ENCODE measurements around the gene CFAP20DC. TPM values are rescaled to one million over a fixed set of nuclear protein-coding genes. Genes with fewer than 3 reads are reported as not detected.
"Not testable (repeated sequence)": the region's sequence is repeated elsewhere in the genome, so short reads cannot be mapped to it uniquely, and the experiment has no call there.

Gene CFAP20DC
- total and polyA plus RNA-seq, 4 experiments from 2014 or later, result 0.07 to 0.50 (median 0.26) TPM

GRCh38 chr3:58698246-58698645 is 351.6 kb downstream of the CFAP20DC start:
- Mint-ChIP-seq H3K4me1 (no peaks in the 10 kb centered on the region), H3K4me3 (no peak overlapping the region), H3K9me3 (peaks cover 0 to 3% (median 0%) of the 10 kb centered on the region in 8 donors), H3K36me3 (no peaks in the 10 kb centered on the region), H3K27ac (no peak overlapping the region), H3K27me3 (peaks cover 0 to 2% of the 10 kb centered on the region in 2 donors)
- intact Hi-C loops (cut with micrococcal nuclease), result no loop called here
- ChIA-PET CTCF (ENCODE audit: partially characterized antibody) (no interaction called here), POLR2A (ENCODE audit: partially characterized antibody) (no interaction called here)
- Histone ChIP-seq H3K27ac (ENCODE audit: low read depth, low read length) (no peak overlapping the region), H3K4me1 (ENCODE audit: insufficient read depth, low read length) (no peaks in the 10 kb centered on the region), H3K36me3 (ENCODE audit: insufficient read depth, low read length) (no peaks in the 10 kb centered on the region), H3K9me3 (ENCODE audit: control insufficient read depth in 1 of 2, low read length in 2 of 2) (no peaks in the 10 kb centered on the region), H3K27me3 (ENCODE audit: insufficient read depth, low read length) (no peaks in the 10 kb centered on the region), H3K4me3 (ENCODE audit: low read length in 2 of 2) (no peak overlapping the region)
- DNase-seq, result no peak

DNA sequence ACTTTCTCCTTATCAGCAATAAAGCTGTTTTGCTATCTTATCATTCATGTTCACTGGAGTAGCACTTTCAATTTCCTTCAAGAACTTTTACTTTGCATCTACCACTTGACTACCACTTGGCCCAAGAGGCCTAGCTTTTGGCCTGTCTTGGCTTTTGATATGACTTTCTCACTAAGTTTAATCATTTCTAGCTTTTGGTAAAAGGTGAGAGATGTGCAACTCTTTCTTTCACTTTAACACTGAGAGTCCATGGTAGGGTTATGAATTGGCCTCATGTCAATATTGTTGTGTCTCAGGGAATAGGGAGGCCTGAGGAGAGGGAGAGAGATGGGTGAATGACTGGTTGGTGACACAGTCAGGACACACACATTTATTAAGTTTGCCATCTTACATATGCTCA is 352.3 kb downstream of the CFAP20DC start:
- no peaks in the 10 kb centered on the region for H3K36me3 ChIP-seq (ENCODE audit: insufficient read depth, low read length)
- no peaks in the 10 kb centered on the region for H3K27me3 ChIP-seq (ENCODE audit: insufficient read depth, low read length)
- CTCF ChIA-PET (ENCODE audit: partially characterized antibody), result no interaction called here
- intact Hi-C loops (cut with micrococcal nuclease), result no loop called here
- H3K9me3 ChIP-seq (ENCODE audit: control insufficient read depth in 1 of 2, low read length in 2 of 2), result no peaks in the 10 kb centered on the region
- Mint-ChIP-seq H3K27me3 (peaks cover 0 to 2% of the 10 kb centered on the region in 2 donors), H3K4me1 (no peaks in the 10 kb centered on the region), H3K27ac (no peak overlapping the region), H3K4me3 (no peak overlapping the region), H3K36me3 (no peaks in the 10 kb centered on the region), H3K9me3 (peaks cover 0 to 4% (median 2%) of the 10 kb centered on the region in 8 donors)
- no peak for DNase-seq
- H3K27ac ChIP-seq (ENCODE audit: low read depth, low read length), result no peak overlapping the region
- POLR2A ChIA-PET (ENCODE audit: partially characterized antibody), result no interaction called here
- no peaks in the 10 kb centered on the region for H3K4me1 ChIP-seq (ENCODE audit: insufficient read depth, low read length)
- no peak overlapping the region for H3K4me3 ChIP-seq (ENCODE audit: low read length in 2 of 2)

DNA sequence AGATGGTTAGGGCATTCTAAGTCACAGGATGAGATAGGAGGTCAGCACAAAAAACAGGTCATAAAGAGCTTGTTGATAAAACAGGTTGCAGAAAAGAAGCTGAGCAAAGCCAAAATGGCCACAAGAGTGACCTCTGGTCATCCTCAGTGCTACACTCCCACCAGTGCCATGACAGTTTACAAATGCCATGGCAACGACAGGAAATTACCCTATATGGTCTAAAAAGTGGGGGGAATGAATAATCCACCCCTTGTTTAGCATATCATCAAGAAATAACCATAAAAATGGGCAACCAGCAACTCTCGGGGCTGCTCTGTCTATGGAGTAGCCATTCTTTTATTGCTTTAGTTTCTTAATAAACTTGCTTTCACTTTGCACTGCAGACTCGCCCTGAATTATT is 353.0 kb downstream of the CFAP20DC start:
- CTCF ChIA-PET (ENCODE audit: partially characterized antibody); POLR2A ChIA-PET (ENCODE audit: partially characterized antibody); H3K27me3 Mint-ChIP-seq: not testable (repeated sequence)

GRCh38 chr3:58696093-58696492 is 353.7 kb downstream of the CFAP20DC start:
- Histone ChIP-seq H3K4me1 (ENCODE audit: insufficient read depth, low read length) (no peaks in the 10 kb centered on the region), H3K36me3 (ENCODE audit: insufficient read depth, low read length) (no peaks in the 10 kb centered on the region), H3K4me3 (ENCODE audit: low read length in 2 of 2) (no peak overlapping the region), H3K27ac (ENCODE audit: low read depth, low read length) (no peak overlapping the region), H3K9me3 (ENCODE audit: control insufficient read depth in 1 of 2, low read length in 2 of 2) (no peaks in the 10 kb centered on the region), H3K27me3 (ENCODE audit: insufficient read depth, low read length) (no peaks in the 10 kb centered on the region)
- no peak overlapping the region for H3K4me3 Mint-ChIP-seq
- peaks cover 0 to 12% (median 6%) of the 10 kb centered on the region in 8 donors for H3K9me3 Mint-ChIP-seq
- intact Hi-C loops (cut with micrococcal nuclease), result no loop called here
- H3K27me3 Mint-ChIP-seq, result peaks cover 0 to 2% of the 10 kb centered on the region in 2 donors
- no peaks in the 10 kb centered on the region for H3K36me3 Mint-ChIP-seq
- H3K27ac Mint-ChIP-seq, result no peak overlapping the region
- DNase-seq, result no peak
- H3K4me1 Mint-ChIP-seq, result no peaks in the 10 kb centered on the region
- CTCF ChIA-PET (ENCODE audit: partially characterized antibody), result no interaction called here
- POLR2A ChIA-PET (ENCODE audit: partially characterized antibody), result no interaction called here

More for the DNA sequence above, 353.0 kb downstream of the CFAP20DC start:
- H3K4me1 Mint-ChIP-seq; H3K9me3 Mint-ChIP-seq; H3K27me3 ChIP-seq (ENCODE audit: insufficient read depth, low read length); intact Hi-C loops (cut with micrococcal nuclease); H3K4me3 ChIP-seq (ENCODE audit: low read length in 2 of 2); H3K4me3 Mint-ChIP-seq; DNase-seq; H3K27ac Mint-ChIP-seq; H3K9me3 ChIP-seq (ENCODE audit: control insufficient read depth in 1 of 2, low read length in 2 of 2); H3K4me1 ChIP-seq (ENCODE audit: insufficient read depth, low read length); H3K36me3 Mint-ChIP-seq; H3K36me3 ChIP-seq (ENCODE audit: insufficient read depth, low read length); H3K27ac ChIP-seq (ENCODE audit: low read depth, low read length): not testable (repeated sequence)

- DNase-seq; H3K4me3 Mint-ChIP-seq; POLR2A ChIA-PET (ENCODE audit: partially characterized antibody); CTCF ChIA-PET (ENCODE audit: partially characterized antibody); H3K4me3 ChIP-seq (ENCODE audit: low read length in 2 of 2); H3K27ac Mint-ChIP-seq; H3K9me3 ChIP-seq (ENCODE audit: control insufficient read depth in 1 of 2, low read length in 2 of 2); H3K4me1 ChIP-seq (ENCODE audit: insufficient read depth, low read length); H3K4me1 Mint-ChIP-seq; H3K27me3 Mint-ChIP-seq; intact Hi-C loops (cut with micrococcal nuclease); H3K27me3 ChIP-seq (ENCODE audit: insufficient read depth, low read length); H3K36me3 ChIP-seq (ENCODE audit: insufficient read depth, low read length); H3K27ac ChIP-seq (ENCODE audit: low read depth, low read length); H3K36me3 Mint-ChIP-seq: not testable (repeated sequence)
- peaks cover 0 to 15% (median 5%) of the 10 kb centered on the region in 8 donors for H3K9me3 Mint-ChIP-seq
These were observed 354.5 kb downstream of the CFAP20DC start for GRCh38 chr3:58695284-58695683.

- intact Hi-C loops (cut with micrococcal nuclease), result no loop called here
- H3K27me3 ChIP-seq (ENCODE audit: insufficient read depth, low read length), result no peaks in the 10 kb centered on the region
- ChIA-PET POLR2A (ENCODE audit: partially characterized antibody) (interaction anchor here (0.5 kb wide), 1 partner anchor 1164 kb away, joined by 3 read pairs; no protein-coding TSS in a partner anchor), CTCF (ENCODE audit: partially characterized antibody) (interaction anchor here (0.7 to 1.8 kb wide), 2 partner anchors 9 to 11 kb away, joined by 4 read pairs; no protein-coding TSS in a partner anchor)
- no peak overlapping the region for H3K27ac ChIP-seq (ENCODE audit: low read depth, low read length)
- H3K36me3 ChIP-seq (ENCODE audit: insufficient read depth, low read length), result no peaks in the 10 kb centered on the region
- Mint-ChIP-seq H3K27ac (no peak overlapping the region), H3K4me1 (no peaks in the 10 kb centered on the region), H3K27me3 (peaks cover 2 to 7% of the 10 kb centered on the region in 2 donors), H3K4me3 (no peak overlapping the region), H3K36me3 (no peaks in the 10 kb centered on the region), H3K9me3 (peaks cover 0 to 15% (median 6%) of the 10 kb centered on the region in 8 donors)
- no peak for DNase-seq
- no peaks in the 10 kb centered on the region for H3K4me1 ChIP-seq (ENCODE audit: insufficient read depth, low read length)
- no peaks in the 10 kb centered on the region for H3K9me3 ChIP-seq (ENCODE audit: control insufficient read depth in 1 of 2, low read length in 2 of 2)
- H3K4me3 ChIP-seq (ENCODE audit: low read length in 2 of 2), result no peak overlapping the region
These were observed 355.6 kb downstream of the CFAP20DC start for GRCh38 chr3:58693940-58694850.

GRCh38 chr3:58692484-58692883 is 357.3 kb downstream of the CFAP20DC start:
- no peak overlapping the region for H3K27ac ChIP-seq (ENCODE audit: low read depth, low read length)
- Mint-ChIP-seq H3K36me3 (no peaks in the 10 kb centered on the region), H3K4me3 (no peak overlapping the region), H3K9me3 (peaks cover 0 to 15% (median 6%) of the 10 kb centered on the region in 8 donors), H3K27me3 (peaks cover 2 to 11% of the 10 kb centered on the region in 2 donors), H3K27ac (no peak overlapping the region), H3K4me1 (no peaks in the 10 kb centered on the region)
- no peaks in the 10 kb centered on the region for H3K27me3 ChIP-seq (ENCODE audit: insufficient read depth, low read length)
- no peaks in the 10 kb centered on the region for H3K4me1 ChIP-seq (ENCODE audit: insufficient read depth, low read length)
- no peak overlapping the region for H3K4me3 ChIP-seq (ENCODE audit: low read length in 2 of 2)
- no peaks in the 10 kb centered on the region for H3K9me3 ChIP-seq (ENCODE audit: control insufficient read depth in 1 of 2, low read length in 2 of 2)
- POLR2A ChIA-PET (ENCODE audit: partially characterized antibody), result no interaction called here
- intact Hi-C loops (cut with micrococcal nuclease), result no loop called here
- no peak for DNase-seq
- CTCF ChIA-PET (ENCODE audit: partially characterized antibody), result no interaction called here
- H3K36me3 ChIP-seq (ENCODE audit: insufficient read depth, low read length), result no peaks in the 10 kb centered on the region
